ENCODE measurements around the gene RNF215. TPM values are rescaled to one million over a fixed set of nuclear protein-coding genes. Genes with fewer than 3 reads are reported as not detected.

The RNF215 gene
- total RNA-seq, 1 donor from 2014 or later: 24.5 TPM

DNA sequence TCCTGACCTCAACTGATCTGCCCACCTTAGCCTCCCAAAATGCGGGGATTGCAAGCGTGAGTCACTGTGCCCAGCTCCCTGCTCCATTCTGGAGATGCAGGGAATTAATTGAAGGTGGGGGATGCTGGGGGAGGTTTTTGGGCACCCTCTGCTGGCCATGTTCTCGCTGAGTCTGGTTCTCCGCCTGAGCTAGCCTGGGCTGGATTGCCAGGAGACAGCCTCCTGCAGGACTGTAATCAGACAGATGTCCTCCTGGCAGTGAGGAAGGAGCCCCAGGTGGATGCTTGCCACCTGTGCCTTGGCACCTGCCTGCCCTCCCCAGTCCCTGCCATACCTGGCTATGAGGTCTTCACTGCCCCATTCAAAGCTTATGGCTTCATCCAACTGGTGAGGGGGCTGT, 43.7 kb upstream of the RNF215 start:
- DNase-seq (ENCODE audit: low read depth): no peak
- no peak overlapping the region for H3K4me2 ChIP-seq (ENCODE audit: low read length)
- FAIRE-seq: no peak
- H3K9me3 Mint-ChIP-seq (ENCODE audit: unreplicated experiment): no peaks in the 10 kb centered on the region
- H3K4me1 ChIP-seq (ENCODE audit: insufficient read depth, low read length): peaks cover 12% of the 10 kb centered on the region
- no peak overlapping the region for H3K9ac ChIP-seq (ENCODE audit: low read length)
- H3K27ac Mint-ChIP-seq (ENCODE audit: unreplicated experiment): no peak overlapping the region
- H3K36me3 Mint-ChIP-seq (ENCODE audit: low read depth, unreplicated experiment): peaks cover 5% of the 10 kb centered on the region
- no peaks in the 10 kb centered on the region for H3K36me3 ChIP-seq (ENCODE audit: insufficient read depth, low read length)
- H3K4me3 ChIP-seq (ENCODE audit: insufficient read depth, low read depth, low read length): no peak overlapping the region
- no peaks in the 10 kb centered on the region for H3K79me2 ChIP-seq (ENCODE audit: insufficient read depth, low read length)
- no peaks in the 10 kb centered on the region for H3K9me3 ChIP-seq (ENCODE audit: insufficient read depth, low read depth, low read length)
- H4K20me1 ChIP-seq (ENCODE audit: insufficient read depth, low read length): no peaks in the 10 kb centered on the region
- no peak overlapping the region for H3K4me3 Mint-ChIP-seq (ENCODE audit: unreplicated experiment)
- no peak overlapping the region for H3K27ac ChIP-seq (ENCODE audit: low read depth, low read length)
- no peaks in the 10 kb centered on the region for H3K4me1 Mint-ChIP-seq (ENCODE audit: low read depth, unreplicated experiment)
- TF ChIP-seq, protein P1, sequence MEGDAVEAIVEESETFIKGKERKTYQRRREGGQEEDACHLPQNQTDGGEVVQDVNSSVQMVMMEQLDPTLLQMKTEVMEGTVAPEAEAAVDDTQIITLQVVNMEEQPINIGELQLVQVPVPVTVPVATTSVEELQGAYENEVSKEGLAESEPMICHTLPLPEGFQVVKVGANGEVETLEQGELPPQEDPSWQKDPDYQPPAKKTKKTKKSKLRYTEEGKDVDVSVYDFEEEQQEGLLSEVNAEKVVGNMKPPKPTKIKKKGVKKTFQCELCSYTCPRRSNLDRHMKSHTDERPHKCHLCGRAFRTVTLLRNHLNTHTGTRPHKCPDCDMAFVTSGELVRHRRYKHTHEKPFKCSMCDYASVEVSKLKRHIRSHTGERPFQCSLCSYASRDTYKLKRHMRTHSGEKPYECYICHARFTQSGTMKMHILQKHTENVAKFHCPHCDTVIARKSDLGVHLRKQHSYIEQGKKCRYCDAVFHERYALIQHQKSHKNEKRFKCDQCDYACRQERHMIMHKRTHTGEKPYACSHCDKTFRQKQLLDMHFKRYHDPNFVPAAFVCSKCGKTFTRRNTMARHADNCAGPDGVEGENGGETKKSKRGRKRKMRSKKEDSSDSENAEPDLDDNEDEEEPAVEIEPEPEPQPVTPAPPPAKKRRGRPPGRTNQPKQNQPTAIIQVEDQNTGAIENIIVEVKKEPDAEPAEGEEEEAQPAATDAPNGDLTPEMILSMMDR (IDR thresholded peaks at IDR 0.05; ENCODE audit: insufficient read depth, low read depth, low read length): no peak
- no peaks in the 10 kb centered on the region for H3K27me3 ChIP-seq (ENCODE audit: insufficient read depth, low read length)
- H3K27me3 Mint-ChIP-seq (ENCODE audit: low read depth, unreplicated experiment): no peaks in the 10 kb centered on the region
- H2AFZ ChIP-seq (ENCODE audit: low read depth, low read length): no peak overlapping the region

DNA sequence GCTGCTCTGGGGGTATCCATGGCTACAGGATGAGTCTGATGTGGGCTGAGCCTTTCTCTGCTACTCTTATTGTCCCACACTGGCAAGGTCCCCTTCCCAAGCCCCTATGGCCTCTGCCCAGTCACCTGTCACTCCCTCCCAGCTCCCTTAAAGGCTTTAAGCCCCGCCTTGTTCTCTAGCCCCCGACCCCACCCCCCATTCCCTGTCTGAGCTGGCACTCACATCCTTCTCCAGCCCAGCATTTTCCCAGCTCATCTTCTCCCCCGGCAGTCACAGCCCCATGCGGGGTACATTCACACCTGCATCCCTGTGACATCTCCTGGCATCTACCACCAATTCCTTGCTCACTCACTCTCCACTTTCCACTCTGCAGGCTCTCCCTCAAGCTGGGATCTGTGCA, 42.7 kb upstream of the RNF215 start:
- Histone ChIP-seq H3K9me3 (ENCODE audit: insufficient read depth, low read depth, low read length) (no peaks in the 10 kb centered on the region), H3K4me3 (ENCODE audit: insufficient read depth, low read depth, low read length) (no peak overlapping the region), H3K79me2 (ENCODE audit: insufficient read depth, low read length) (no peaks in the 10 kb centered on the region), H3K27ac (ENCODE audit: low read depth, low read length) (no peak overlapping the region), H3K27me3 (ENCODE audit: insufficient read depth, low read length) (no peaks in the 10 kb centered on the region), H2AFZ (ENCODE audit: low read depth, low read length) (no peak overlapping the region), H4K20me1 (ENCODE audit: insufficient read depth, low read length) (no peaks in the 10 kb centered on the region), H3K4me2 (ENCODE audit: low read length) (no peak overlapping the region), H3K4me1 (ENCODE audit: insufficient read depth, low read length) (peaks cover 17% of the 10 kb centered on the region), H3K36me3 (ENCODE audit: insufficient read depth, low read length) (no peaks in the 10 kb centered on the region), H3K9ac (ENCODE audit: low read length) (no peak overlapping the region)
- Mint-ChIP-seq H3K27ac (ENCODE audit: unreplicated experiment) (no peak overlapping the region), H3K36me3 (ENCODE audit: low read depth, unreplicated experiment) (peaks cover 5% of the 10 kb centered on the region), H3K4me3 (ENCODE audit: unreplicated experiment) (no peak overlapping the region), H3K27me3 (ENCODE audit: low read depth, unreplicated experiment) (no peaks in the 10 kb centered on the region), H3K4me1 (ENCODE audit: low read depth, unreplicated experiment) (no peaks in the 10 kb centered on the region), H3K9me3 (ENCODE audit: unreplicated experiment) (no peaks in the 10 kb centered on the region)
- DNase-seq (ENCODE audit: low read depth) (no peak), FAIRE-seq (no peak)
- TF ChIP-seq, protein P1 (IDR thresholded peaks at IDR 0.05; ENCODE audit: insufficient read depth, low read depth, low read length): no peak
- TF ChIP-seq EZH2 (IDR thresholded peaks at IDR 0.05; ENCODE audit: insufficient read depth, low read length): no peak

DNA sequence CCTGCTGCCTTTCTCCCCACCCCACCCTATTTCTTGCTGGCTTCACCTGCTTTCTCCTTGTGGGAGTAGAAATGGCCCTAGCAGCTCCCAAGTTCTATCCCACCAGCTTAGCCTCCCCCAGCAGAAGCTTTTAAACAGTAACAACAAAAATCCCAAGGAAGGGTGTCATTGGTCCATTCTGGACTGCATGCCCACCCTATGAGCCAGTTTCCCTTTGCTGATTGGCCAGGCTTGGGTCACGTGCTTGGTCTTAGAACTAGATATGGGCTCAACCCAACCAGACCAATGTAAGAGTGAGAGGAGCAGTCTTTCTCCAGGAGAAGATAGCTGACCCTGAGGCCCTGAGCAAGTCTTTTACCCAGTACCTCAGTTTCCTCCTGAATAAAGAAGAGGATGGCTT, 40.7 kb upstream of the RNF215 start:
- Histone ChIP-seq H3K79me2 (ENCODE audit: insufficient read depth, low read length) (no peaks in the 10 kb centered on the region), H3K27me3 (ENCODE audit: insufficient read depth, low read length) (no peaks in the 10 kb centered on the region), H3K9me3 (ENCODE audit: insufficient read depth, low read depth, low read length) (no peaks in the 10 kb centered on the region), H3K4me3 (ENCODE audit: insufficient read depth, low read depth, low read length) (no peak overlapping the region), H3K27ac (ENCODE audit: low read depth, low read length) (no peak overlapping the region), H3K4me1 (ENCODE audit: insufficient read depth, low read length) (peaks cover 35% of the 10 kb centered on the region), H3K36me3 (ENCODE audit: insufficient read depth, low read length) (no peaks in the 10 kb centered on the region), H4K20me1 (ENCODE audit: insufficient read depth, low read length) (no peaks in the 10 kb centered on the region), H2AFZ (ENCODE audit: low read depth, low read length) (no peak overlapping the region), H3K9ac (ENCODE audit: low read length) (no peak overlapping the region), H3K4me2 (ENCODE audit: low read length) (no peak overlapping the region)
- Mint-ChIP-seq H3K36me3 (ENCODE audit: low read depth, unreplicated experiment) (peaks cover 5% of the 10 kb centered on the region), H3K27me3 (ENCODE audit: low read depth, unreplicated experiment) (no peaks in the 10 kb centered on the region), H3K4me1 (ENCODE audit: low read depth, unreplicated experiment) (peaks cover 2% of the 10 kb centered on the region), H3K4me3 (ENCODE audit: unreplicated experiment) (no peak overlapping the region), H3K27ac (ENCODE audit: unreplicated experiment) (no peak overlapping the region), H3K9me3 (ENCODE audit: unreplicated experiment) (no peaks in the 10 kb centered on the region)
- TF ChIP-seq, protein P1 (IDR thresholded peaks at IDR 0.05; ENCODE audit: insufficient read depth, low read depth, low read length): no peak
- TF ChIP-seq EZH2 (IDR thresholded peaks at IDR 0.05; ENCODE audit: insufficient read depth, low read length): no peak
- no peak for FAIRE-seq
- no peak for DNase-seq (ENCODE audit: low read depth)
